ENCODE measurements around the gene ZNF511.
"Not testable (repeated sequence)": the region's sequence is repeated elsewhere in the genome, so short reads cannot be mapped to it uniquely, and the experiment has no call there.

- TF ChIP-seq, protein P1, sequence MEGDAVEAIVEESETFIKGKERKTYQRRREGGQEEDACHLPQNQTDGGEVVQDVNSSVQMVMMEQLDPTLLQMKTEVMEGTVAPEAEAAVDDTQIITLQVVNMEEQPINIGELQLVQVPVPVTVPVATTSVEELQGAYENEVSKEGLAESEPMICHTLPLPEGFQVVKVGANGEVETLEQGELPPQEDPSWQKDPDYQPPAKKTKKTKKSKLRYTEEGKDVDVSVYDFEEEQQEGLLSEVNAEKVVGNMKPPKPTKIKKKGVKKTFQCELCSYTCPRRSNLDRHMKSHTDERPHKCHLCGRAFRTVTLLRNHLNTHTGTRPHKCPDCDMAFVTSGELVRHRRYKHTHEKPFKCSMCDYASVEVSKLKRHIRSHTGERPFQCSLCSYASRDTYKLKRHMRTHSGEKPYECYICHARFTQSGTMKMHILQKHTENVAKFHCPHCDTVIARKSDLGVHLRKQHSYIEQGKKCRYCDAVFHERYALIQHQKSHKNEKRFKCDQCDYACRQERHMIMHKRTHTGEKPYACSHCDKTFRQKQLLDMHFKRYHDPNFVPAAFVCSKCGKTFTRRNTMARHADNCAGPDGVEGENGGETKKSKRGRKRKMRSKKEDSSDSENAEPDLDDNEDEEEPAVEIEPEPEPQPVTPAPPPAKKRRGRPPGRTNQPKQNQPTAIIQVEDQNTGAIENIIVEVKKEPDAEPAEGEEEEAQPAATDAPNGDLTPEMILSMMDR (IDR thresholded peaks at IDR 0.05), result not testable (repeated sequence)
- TF ChIP-seq POLR2A (IDR thresholded peaks at IDR 0.05), result not testable (repeated sequence)
These were observed 13.5 kb downstream of the ZNF511 start for GRCh38 chr10:133322064-133322709.
